ENCODE measurements around the gene NIPAL1.

Gene NIPAL1

DNA sequence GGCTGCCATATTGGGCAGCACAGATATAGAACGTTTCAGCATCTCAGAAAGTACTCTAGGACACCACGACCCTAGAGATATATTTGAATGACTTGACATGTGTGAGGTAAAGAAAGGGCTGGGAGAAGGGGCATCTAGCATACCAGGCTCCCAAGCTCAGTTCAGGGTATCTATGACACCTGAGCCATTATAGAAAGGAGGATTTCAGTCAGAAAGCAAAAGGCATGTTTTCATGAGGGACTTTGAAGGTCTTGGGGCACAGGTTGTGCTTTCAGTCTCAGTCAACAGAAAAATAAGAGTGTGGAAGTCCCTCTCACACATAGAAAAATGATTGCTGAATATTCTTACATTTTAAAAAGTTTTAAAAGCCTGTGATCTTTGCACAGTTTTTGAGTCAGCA, 51.6 kb downstream of the NIPAL1 start:
- no peak for DNase-seq

DNA sequence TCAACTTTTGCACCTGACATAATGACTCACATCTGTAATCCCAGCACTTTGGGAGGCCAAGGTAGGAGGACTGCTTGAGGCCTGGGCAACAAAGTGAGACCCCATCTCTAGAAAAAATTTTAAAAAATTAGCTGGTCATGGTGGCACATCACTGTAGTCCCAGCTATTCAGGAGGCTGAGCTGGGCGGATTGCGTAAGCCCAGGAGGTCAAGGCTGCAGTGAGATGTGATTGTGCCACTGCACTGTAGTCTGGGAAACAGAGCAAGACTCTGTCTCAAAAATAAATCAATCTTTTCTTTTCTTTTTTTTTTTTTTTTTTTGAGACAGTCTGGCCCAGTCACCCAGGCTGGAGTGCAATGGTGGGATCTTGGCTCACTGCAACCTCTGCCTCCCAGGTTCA, 52.5 kb downstream of the NIPAL1 start:
- no peak for DNase-seq

GRCh38 chr4:48071191-48071590, 54.6 kb downstream of the NIPAL1 start:
- DNase-seq = no peak

- DNase-seq = no peak
These were observed 57.1 kb downstream of the NIPAL1 start for GRCh38 chr4:48073567-48074103.

DNA sequence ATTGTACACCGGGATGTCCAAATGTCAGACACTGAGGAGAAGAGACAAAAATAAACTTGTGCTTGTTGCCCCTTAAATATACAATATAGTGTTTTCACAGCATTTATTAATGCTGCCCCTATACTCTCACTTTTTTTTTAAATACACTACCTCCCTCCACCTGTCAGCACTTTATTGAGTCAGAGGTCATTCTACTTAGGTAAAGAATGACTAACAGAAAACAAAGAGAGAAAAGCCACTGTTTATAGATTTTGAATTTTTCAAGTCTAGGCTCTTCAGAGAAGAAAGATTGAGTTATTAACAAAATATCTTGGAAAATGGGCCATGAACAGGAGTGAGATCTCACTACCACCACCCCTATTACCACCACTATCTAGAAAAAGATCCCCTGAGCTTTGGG, 58.1 kb downstream of the NIPAL1 start:
- no peak for DNase-seq

GRCh38 chr4:48078425-48078824, 61.9 kb downstream of the NIPAL1 start:
- DNase-seq = no peak

GRCh38 chr4:48078862-48079655, 62.5 kb downstream of the NIPAL1 start:
- DNase-seq = no peak

DNA sequence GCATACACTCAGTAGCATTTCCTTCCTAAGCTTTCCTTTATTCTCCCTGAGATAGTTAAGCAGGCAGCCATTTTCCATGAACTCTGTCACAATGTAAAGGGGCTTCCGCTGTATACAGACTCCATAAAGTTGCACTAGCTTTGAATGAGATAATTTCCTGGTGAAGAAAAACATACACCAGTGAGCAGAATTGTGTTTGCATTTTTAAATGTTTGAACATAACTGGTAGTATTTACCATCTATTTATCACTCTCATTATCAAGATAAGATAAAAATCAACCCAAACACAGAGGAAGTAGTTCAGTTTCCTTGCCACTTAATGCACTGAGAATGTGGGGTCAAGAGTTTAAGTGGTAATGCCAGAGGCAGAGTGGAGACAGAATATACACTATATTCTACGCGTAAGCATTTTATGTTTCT, 63.4 kb downstream of the NIPAL1 start:
- DNase-seq = no peak

GRCh38 chr4:48081196-48081595, 64.6 kb downstream of the NIPAL1 start:
- no peak for DNase-seq

DNA sequence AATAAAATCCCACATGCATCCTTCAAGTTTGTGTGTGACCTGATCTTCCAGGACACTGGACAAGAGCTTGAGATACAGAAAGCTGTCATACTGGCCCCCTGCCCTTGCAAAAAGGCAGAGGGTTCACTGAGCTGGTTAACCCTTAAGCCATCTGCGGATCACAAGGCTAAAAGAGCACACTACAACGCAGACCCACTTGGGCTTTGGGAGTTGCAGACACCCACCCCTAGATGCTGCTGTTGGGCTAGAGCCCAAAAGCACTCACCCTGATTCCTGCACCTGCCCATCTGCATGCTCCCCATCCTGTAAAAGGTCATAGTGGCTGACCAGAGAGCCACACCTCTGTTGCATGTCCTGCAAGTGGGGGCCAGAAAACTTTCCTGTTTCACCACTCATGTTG, 66.4 kb downstream of the NIPAL1 start:
- DNase-seq = no peak

DNA sequence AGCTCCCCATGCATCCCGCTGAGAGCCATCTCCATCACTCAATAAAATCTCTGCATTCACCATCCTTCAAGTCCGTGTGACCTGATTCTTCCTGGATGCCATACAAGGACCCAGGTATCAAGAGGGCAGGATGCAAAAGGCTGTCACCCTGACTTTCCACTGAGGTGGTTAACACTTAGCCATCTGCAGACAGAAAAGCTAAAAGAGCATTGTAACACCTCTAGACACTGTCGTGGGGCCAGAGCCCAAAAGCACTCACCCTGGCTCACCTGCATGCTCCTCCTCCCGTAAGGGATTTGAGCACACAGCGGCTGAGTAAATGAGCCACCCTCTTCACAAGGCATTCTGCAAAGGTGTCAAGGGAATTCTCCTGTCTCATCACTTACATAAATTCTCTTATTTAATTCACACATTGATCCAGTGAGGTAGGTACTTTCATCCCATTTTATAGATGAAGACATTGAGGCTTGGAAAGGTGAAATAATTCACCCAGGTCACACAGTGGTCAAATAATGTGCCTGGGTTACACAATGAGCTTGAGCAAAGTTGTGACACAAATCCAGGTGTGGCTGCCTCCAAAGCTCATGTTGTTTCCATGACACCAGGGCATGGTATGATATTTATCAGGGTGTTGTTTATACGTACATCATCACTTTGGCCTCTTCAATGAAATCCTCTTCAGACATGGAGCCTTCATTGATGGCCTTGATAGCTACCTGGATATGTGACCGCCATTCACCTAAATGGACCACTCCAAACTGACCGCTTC, 69.4 kb downstream of the NIPAL1 start:
- no peak for DNase-seq

Data from NCI-H1417 treated with DMSO at 0.1 percent for 48 hours (cell line).